Cardiac atrium fibroblast (primary cell): ENCODE measurements around the gene TET1. TPM values are rescaled to one million over a fixed set of nuclear protein-coding genes. Genes with fewer than 3 reads are reported as not detected.

Source experiments
- total RNA-seq: library from RNA; depleted of rRNA; stranded (reverse); fragments of >200 nt; gene quantifications from 2 replicates; pipeline ENCODE4 v1.2.3, GENCODE V29; 2015

TET1 gene
- 2.6 and 4.9 TPM in 2 replicates for total RNA-seq

DNA sequence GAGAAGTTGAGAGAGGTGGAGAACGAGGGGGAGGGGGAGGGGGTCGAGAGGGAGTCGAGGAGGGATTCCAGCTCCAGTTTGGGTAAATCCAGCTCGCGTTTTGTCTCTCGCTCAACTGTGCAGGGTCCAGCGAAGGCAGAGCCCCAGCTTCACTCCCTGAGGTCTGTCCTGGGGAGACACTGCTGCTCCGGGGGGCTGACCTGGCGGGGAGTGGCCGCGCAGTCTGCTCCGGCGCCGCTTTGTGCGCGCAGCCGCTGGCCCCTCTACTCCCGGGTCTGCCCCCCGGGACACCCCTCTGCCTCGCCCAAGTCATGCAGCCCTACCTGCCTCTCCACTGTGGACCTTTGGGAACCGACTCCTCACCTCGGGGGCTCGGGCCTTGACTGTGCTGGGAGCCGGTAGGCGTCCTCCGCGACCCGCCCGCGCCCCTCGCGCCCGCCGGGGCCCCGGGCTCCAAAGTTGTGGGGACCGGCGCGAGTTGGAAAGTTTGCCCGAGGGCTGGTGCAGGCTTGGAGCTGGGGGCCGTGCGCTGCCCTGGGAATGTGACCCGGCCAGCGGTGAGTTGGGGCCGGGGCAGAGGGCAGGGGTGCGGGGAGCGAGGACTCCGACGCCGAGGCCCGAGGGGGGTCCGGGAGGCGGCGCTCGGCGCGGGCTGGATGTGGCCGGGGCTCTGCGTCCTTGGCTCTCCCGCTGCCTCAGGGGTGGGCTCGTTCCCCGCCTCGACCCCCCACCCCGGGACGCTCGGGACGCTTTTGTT lies at the start of gene TET1:
TET1 (plus strand) TSS at position 152 of the 757 bp plus-strand sequence. CDS start 12,002 bp downstream, outside the sequence.

DNA sequence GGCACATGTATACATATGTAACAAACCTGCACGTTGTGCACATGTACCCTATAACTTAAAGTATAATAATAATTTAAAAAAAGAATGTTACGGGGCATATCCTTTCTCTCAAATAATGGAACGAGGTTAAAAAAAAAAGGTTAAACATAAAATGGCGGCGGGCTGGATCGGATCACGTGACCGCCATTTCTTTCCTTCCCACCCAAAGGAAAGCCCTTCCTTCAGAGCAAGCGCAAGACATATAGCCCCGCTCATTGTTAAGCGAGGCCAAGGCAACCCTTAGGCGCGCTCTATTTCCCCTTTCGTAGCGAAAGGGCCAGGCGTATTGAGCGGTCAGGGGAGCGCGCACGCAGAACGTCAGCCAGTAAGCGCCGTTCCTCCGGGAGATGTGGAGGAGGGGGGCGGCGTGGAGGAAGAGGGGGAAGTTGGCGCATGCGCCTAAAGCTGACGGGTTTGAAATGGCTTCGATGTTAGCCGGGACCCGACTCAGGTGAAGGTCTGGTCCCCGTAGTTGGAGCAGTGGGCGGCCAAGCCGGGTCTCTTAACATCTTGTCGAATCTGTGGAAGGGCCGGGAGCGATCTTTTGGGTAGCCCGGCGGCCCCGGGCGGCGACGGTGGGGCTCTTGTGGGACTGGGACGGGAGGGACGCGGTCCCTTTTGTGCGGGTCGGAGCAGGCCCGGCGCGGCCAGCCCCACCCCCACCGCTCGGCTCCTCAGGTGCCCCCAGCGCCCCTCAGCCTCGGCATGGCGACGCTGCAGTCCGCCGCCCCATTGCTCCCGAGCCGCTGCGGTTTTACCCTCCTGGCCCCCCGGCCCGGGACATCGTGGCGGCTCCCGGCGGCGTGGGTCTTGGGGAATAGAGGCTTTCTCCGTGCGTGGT lies 160.9 kb downstream of the TET1 start, which contains the start of gene CCAR1:
CCAR1 (plus strand) TSS at position 447 of the 880 bp plus-strand sequence. CDS start 1,266 bp downstream, outside the sequence.

Other genes with a start within 250 kb of the TET1 start
- 7.1 and 16.2 TPM in 2 replicates for gene HNRNPH3, start 228.3 kb upstream of the TET1 start, total RNA-seq
- gene PBLD, start 227.4 kb upstream of the TET1 start, total RNA-seq, result 5.5 and 7.8 TPM in 2 replicates
- gene RUFY2, start 153.1 kb upstream of the TET1 start, total RNA-seq, result 7.4 and 12.5 TPM in 2 replicates
- 1.3 and 7.1 TPM in 2 replicates for gene DNA2, start 88.4 kb upstream of the TET1 start, total RNA-seq
- 5.0 and 5.4 TPM in 2 replicates for gene SLC25A16, start 32.8 kb upstream of the TET1 start, total RNA-seq
- gene CCAR1, start 160.9 kb downstream of the TET1 start, total RNA-seq, result 20.0 and 34.5 TPM in 2 replicates